ENCODE data around the gene SATB1.
"Not testable (repeated sequence)": the region's sequence is repeated elsewhere in the genome, so short reads cannot be mapped to it uniquely, and the experiment has no call there.

Gene SATB1

GRCh38 chr3:18355832-18356231, 69.3 kb downstream of the SATB1 start:
- in situ Hi-C loops (cut with HindIII; ENCODE audit: low sequenced_read_pairs) = no loop called here

DNA sequence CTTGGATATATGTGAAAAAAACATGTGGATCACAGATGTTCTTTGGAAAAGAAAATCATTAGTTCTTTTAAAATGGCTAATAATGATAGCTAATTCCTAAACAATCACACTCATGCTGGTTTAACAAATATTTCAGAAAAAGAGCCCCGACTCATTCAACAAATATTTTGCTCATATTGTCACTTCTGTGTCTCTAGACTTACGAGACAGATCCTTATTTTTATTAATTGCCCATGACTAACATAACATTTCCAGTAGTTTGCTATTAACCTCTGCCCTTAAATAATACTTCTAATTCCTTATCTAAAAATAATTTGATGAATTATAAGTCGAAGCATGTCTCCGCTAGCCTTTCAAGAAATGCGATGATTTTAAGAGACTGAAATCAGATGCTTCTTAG, 70.4 kb downstream of the SATB1 start:
- in situ Hi-C loops (cut with HindIII; ENCODE audit: low sequenced_read_pairs) = no loop called here

- in situ Hi-C loops (cut with HindIII; ENCODE audit: low sequenced_read_pairs) = no loop called here
Measured at GRCh38 chr3:18351823-18352744, 73.1 kb downstream of the SATB1 start.

DNA sequence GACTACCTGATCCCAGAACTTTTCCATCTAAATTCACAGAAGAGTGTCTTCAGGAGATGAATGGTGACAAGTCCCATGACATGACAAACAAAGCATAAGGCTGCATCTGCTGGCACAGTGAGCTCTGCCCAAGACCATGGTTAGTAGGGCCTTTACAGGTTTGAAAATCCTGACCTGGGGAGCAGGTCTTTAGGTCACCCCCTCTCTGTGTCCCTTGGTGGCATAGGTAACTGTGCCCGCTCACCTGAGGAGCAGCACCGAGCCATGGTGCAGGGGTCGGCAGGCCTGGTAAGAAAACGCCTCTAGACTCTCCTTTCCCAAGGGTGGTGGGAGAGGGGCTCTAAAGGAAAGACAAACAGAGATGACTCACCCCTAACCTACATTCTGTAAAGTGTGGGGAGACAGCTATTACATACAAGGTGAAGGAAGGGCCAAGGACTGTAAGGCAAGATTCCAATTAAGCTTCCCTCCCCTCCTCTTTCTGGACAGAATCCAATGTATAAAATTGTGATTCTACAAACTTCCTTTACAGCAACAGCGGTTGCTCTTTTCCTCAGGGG, 74.0 kb downstream of the SATB1 start:
- in situ Hi-C loops (cut with HindIII; ENCODE audit: low sequenced_read_pairs) = no loop called here

GRCh38 chr3:18349197-18349798, 75.8 kb downstream of the SATB1 start:
- in situ Hi-C loops (cut with HindIII; ENCODE audit: low sequenced_read_pairs) = no loop called here

- in situ Hi-C loops (cut with HindIII; ENCODE audit: low sequenced_read_pairs) = no loop called here
Measured at GRCh38 chr3:18346097-18346496, 79.0 kb downstream of the SATB1 start.

DNA sequence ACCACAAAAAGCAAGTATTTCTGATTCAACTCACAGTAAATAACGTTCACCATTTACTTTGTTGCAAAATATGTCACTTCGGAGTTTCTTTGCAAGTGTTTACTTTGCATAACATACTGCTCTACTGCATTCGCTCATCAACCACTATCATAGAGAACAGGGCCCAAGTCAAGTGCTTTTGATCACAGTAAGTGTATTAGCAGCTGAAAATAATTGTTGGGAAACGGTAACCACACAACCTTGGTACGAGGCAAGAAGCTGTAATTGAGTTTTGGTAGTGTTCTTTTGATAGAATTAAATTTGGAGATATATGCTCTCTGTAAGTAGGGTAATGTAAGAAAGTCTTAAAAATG, 80.1 kb downstream of the SATB1 start:
- in situ Hi-C loops (cut with HindIII; ENCODE audit: low sequenced_read_pairs) = no loop called here

DNA sequence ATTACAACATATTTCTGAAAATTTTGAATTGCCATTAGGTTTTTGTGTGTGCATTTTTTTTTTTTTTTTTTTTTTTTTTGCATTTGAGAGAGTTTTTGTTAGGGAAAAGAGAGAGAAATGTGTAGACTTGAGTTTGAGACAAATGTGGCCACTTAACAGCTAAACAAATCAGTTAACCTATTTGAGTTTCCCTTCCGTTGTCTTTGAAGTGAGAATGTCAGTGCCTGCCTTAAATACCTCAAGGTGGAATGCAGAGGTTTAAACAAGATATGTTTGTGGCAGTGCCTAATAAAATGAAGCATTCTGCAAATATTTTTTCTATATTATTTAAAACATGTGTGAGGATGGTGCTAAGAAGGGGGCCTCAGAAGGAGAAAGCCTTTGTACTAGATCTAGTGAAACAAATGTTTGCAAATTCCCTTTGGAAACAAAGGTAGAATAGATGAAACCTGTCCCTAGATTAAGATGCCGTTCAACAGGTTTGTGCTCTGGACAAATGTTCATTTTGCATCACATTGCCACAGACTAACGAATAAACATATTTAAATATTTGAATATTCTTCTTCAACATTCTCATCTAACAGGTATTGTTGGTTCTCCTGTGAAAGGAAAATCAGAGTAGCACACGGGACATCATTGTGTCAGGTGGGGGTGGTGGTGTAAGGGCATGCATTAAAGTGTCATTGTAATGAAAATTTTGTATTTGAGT, 80.7 kb downstream of the SATB1 start:
- in situ Hi-C loops (cut with HindIII; ENCODE audit: low sequenced_read_pairs) = no loop called here

DNA sequence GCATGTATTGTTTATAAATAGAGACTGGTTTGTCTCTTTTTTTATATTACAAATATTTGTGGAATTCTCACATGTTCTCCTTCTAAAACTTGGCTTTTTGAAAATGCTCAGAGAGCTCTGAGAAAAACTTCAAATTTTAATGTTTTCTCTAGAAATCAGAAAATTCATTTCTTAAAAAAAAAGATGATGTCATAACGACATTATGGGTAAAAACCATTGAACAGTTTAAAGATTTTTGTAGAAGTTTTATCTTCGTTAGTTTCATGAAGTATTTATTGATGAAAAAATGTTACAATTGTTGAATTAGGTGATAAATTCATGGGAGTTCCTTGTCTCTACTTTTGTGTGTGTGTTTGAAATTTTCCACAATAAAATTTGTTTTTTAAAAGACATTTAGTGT, 81.3 kb downstream of the SATB1 start:
- in situ Hi-C loops (cut with HindIII; ENCODE audit: low sequenced_read_pairs) = no loop called here

DNA sequence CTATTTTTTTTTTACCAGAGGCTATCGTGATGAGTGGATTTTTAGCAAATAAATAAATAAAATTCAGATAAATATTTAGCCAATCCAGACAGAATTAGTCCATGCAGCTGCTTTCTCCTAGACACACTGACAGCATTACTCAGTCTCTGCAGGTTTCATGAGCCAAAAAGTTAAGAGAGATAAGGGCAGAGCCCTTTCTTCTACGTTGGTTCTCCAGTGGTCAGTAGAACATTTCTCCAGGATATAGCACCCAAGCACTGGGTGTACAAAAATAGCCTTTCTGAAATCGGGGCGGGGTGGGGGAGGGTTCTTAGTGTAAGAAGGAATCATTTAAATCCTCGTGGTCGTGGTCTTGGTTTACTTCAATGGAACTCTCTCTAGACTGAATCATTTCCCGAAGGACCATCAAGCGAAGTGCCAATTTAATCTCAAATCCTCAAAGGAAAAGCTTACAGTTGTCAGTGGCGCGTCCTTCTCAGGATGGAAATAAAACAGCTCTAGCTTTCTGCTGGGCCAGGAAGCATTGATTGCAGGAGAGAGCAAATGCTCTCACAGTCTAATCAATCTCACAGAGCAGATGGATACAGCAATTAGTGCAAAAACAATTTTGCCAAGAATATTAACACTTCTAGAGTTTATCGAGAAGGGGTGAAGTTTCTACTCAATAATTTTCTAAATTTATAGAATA, 86.2 kb downstream of the SATB1 start:
- in situ Hi-C loops (cut with HindIII; ENCODE audit: low sequenced_read_pairs) = no loop called here

DNA sequence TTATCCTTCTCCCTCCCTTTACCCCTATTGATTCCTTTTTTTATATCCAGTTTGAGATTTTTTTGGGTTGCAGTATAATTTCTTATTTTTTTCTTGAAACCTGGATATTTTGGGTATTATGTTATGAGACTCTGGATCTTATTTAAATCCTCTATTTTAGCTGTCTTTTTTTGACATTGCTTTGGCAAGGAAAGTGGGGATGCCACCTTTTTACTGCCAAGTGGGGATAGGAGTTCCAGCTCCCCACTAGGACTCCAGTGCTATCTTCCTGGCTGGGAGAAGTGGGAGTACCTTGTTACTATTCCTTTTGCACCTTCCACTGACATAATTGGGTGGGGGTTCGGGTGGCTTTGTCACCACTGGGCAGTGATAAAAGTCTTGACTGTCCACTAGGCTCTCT, 87.9 kb downstream of the SATB1 start:
- in situ Hi-C loops (cut with HindIII; ENCODE audit: low sequenced_read_pairs) = no loop called here

GRCh38 chr3:18334837-18335601, 90.1 kb downstream of the SATB1 start:
- in situ Hi-C loops (cut with HindIII; ENCODE audit: low sequenced_read_pairs) = no loop called here

DNA sequence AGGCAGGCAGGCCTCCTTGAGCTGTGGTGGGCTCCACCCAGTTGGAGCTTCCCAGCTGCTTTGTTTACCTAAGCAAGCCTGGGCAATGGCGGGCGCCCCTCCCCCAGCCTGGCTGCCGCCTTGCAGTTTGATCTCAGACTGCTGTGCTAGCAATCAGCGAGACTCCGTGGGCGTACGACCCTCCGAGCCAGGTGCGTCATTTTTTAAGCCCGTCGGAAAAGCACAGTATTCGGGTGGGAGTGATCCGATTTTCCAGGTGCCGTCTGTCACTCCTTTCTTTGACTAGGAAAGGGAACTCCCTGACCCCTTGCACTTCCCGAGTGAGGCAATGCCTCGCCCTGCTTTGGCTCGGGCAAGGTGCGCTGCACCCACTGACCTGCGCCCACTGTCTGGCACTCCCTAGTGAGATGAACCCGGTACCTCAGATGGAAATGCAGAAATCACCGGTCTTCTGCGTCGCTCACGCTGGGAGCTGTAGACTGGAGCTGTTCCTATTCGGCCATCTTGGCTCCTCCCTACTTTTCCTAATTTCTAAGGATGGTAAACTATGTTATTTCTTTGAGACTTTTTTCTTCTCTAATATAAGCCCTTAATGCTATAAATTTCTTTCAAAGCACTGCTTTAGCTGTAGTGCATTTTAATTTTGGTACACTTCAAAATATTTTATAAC, 94.2 kb downstream of the SATB1 start:
- in situ Hi-C loops (cut with HindIII; ENCODE audit: low sequenced_read_pairs) = not testable (repeated sequence)

GRCh38 chr3:18308096-18308650, 117.0 kb downstream of the SATB1 start:
- in situ Hi-C loops (cut with HindIII; ENCODE audit: low sequenced_read_pairs) = no loop called here

DNA sequence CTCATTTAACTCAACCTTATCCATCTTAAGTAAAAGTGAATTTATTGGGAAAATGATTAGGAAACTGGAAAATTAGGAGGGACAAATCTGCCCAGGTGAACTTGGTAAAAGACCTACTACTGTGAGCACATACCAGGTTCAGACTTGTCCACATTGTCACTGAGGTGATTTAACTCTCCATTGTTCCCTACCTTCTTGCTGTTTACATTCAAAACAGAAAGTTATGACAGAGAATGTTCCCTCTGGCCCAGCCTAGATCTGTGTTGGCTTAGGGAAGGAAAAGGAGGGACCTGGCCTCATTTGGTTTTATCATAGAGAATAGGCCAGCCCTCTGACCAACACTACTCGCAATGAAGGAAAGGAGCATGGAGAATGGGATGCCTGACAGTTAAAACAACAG, 117.6 kb downstream of the SATB1 start:
- in situ Hi-C loops (cut with HindIII; ENCODE audit: low sequenced_read_pairs) = no loop called here

DNA sequence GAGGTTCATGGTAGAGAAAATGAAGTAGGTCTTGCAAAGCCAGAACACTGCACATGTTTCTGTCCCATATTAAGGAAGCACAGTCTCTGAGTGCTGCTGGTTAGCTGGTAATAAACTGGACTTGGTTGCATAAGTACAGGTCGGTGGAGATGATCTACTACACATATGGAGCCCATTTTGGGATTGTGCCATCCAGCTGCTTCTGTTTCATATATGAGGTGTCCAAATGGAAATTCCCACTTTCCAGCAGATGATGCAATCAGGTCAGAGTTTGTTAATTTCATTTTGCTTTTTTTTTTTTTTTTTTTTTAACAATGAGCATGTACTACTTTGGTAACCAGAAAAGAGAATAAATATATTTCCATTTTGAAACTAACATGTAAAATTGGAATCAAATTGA, 122.6 kb downstream of the SATB1 start:
- in situ Hi-C loops (cut with HindIII; ENCODE audit: low sequenced_read_pairs) = no loop called here

- in situ Hi-C loops (cut with HindIII; ENCODE audit: low sequenced_read_pairs) = no loop called here
Measured at GRCh38 chr3:18301781-18302180, 123.4 kb downstream of the SATB1 start.

DNA sequence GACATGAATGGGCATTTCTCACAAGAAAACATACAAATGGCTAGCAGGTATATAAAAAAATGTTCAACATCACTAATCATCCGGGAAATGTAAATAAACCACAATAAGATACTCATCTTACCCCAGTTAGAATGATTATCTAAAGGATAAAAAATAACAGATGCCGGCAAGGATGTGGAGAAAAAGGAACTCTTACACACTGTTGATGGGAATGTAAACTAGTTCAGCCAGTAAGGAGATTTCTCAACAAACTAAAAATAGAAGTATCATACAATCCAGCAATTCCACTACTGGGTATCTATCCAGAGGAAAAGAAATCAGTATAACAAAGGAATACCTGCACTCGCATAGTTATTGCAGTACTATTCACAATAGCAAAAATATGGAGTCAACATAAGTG, 124.2 kb downstream of the SATB1 start:
- in situ Hi-C loops (cut with HindIII; ENCODE audit: low sequenced_read_pairs) = no loop called here

- in situ Hi-C loops (cut with HindIII; ENCODE audit: low sequenced_read_pairs) = no loop called here
Measured at GRCh38 chr3:18297126-18297525, 128.0 kb downstream of the SATB1 start.

Measured in endothelial cell of hepatic sinusoid (primary cell).